Peyer's patch (tissue), 4 donors: ENCODE data around the gene PNMA6A.

Source experiments
- POLR2A ChIP-seq, 2 donors: fragments of 450-650 bp; IDR thresholded peaks; one replicate each; pipeline ENCODE4 v1.5.1; 2017; ENCODE audit warnings: antibody characterized with exemption in 2 of 2, mild to moderate bottlenecking in 2 of 2, moderate library complexity in 2 of 2
- TF ChIP-seq, protein P1 (sequence below), 6 experiments: fragments of 450-650 bp in 4 of 6; fragments of 200-600 bp in 2 of 6; sonication (generic) in 1 of 6; IDR thresholded peaks; one replicate each; pipeline ENCODE4 v1.5.1; 2017 to 2019; ENCODE audit warnings: antibody characterized with exemption in 6 of 6, mild to moderate bottlenecking in 3 of 6, moderate library complexity in 1 of 6

DNA sequence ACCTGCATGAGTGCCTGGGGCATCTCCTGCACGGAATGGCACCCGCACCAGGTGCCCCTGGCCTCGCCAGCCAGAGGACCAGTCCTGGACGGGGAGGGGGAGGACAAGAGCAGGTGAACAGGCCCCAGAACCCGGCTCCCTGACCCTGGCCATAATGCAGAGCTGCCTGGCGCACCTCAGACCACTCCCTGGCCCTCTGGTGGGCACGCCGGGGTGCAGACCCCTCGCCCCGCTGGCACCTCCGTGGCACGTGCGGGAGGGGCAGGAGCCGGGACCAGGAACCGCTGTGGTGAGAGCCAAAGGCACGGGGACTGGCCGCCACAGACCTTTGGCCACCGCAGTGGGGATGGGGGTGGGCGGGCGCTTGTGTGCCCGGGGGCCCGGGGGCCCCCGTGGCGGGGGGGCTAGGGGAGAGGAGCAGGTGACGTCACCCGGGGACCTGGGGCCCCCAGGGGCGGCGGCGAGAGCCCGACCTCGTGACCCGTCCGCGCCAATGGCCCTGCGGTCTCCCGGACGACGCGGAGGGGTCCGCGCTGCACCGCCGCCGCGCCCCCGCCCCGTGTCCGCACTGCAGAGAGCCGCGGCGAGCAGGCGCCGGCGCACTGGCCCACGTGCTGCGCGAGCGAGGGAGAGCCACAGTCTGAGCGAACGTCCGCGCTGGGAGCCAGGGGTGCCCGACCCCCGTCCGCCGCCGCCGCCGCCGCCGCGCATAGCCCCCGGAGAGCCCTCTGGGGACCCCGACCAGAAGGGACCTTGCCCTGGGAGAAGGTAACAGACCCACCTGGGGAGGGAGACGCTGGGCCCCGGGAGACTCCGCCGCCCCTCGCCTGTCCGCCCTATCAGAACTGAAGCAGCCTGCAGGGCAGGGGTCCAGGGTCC, 16.1 kb upstream of the PNMA6A start, which contains the start of gene PNMA3:
- TF ChIP-seq, protein P1, sequence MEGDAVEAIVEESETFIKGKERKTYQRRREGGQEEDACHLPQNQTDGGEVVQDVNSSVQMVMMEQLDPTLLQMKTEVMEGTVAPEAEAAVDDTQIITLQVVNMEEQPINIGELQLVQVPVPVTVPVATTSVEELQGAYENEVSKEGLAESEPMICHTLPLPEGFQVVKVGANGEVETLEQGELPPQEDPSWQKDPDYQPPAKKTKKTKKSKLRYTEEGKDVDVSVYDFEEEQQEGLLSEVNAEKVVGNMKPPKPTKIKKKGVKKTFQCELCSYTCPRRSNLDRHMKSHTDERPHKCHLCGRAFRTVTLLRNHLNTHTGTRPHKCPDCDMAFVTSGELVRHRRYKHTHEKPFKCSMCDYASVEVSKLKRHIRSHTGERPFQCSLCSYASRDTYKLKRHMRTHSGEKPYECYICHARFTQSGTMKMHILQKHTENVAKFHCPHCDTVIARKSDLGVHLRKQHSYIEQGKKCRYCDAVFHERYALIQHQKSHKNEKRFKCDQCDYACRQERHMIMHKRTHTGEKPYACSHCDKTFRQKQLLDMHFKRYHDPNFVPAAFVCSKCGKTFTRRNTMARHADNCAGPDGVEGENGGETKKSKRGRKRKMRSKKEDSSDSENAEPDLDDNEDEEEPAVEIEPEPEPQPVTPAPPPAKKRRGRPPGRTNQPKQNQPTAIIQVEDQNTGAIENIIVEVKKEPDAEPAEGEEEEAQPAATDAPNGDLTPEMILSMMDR (IDR thresholded peaks at IDR 0.05): no peak
- TF ChIP-seq POLR2A (IDR thresholded peaks at IDR 0.05): no peak
